HEK293T (cell line): ENCODE measurements around the gene CELSR1.

ENCODE experiments used
- CTCF ChIA-PET: fragments of 350-600 bp; formaldehyde crosslinking; extraction: SDS; loops from one replicate; lab custom pipeline; 2021; ENCODE audit warnings: antibody characterized with exemption, inconsistent platforms; lab: Yijun Ruan, JAX
- POLR2A ChIA-PET: fragments of 350-600 bp; formaldehyde crosslinking; extraction: SDS; loops from one replicate; lab custom pipeline; 2020; ENCODE audit warnings: antibody characterized with exemption, inconsistent platforms; lab: Yijun Ruan, JAX
- DNase-seq: peaks from one replicate; pipeline ENCODE4 v3.0.0; 2012; ENCODE audit warnings: mixed read lengths; ENCODE audit errors: extremely low spot score
- ARNT ChIP-seq: fragments of 450-650 bp; IDR thresholded peaks from 2 replicates; pipeline ENCODE4 v1.6.1; 2017; ENCODE audit warnings: mild to moderate bottlenecking
- BHLHE40 ChIP-seq: fragments of 450-650 bp; IDR thresholded peaks from 2 replicates; pipeline ENCODE4 v1.6.1; 2016; ENCODE audit warnings: mild to moderate bottlenecking, moderate library complexity, borderline replicate concordance
- CTBP1 ChIP-seq: fragments of 450-650 bp; IDR thresholded peaks from 2 replicates; pipeline ENCODE4 v1.6.1; 2016; ENCODE audit warnings: borderline replicate concordance
- ELF4 ChIP-seq: fragments of 450-650 bp; IDR thresholded peaks from 2 replicates; pipeline ENCODE4 v1.6.1; 2017; ENCODE audit warnings: antibody characterized with exemption
- FOXA1 ChIP-seq: fragments of 450-650 bp; IDR thresholded peaks from 2 replicates; pipeline ENCODE4 v1.6.1; 2016; ENCODE audit warnings: mild to moderate bottlenecking
- FOXK2 ChIP-seq: fragments of 450-650 bp; IDR thresholded peaks from 2 replicates; pipeline ENCODE4 v1.6.1; 2016; ENCODE audit warnings: mild to moderate bottlenecking
- FOXM1 ChIP-seq: fragments of 450-650 bp; IDR thresholded peaks from 2 replicates; pipeline ENCODE4 v1.6.1; 2017; ENCODE audit warnings: mild to moderate bottlenecking, borderline replicate concordance
- HDGF ChIP-seq: fragments of 450-650 bp; IDR thresholded peaks from 2 replicates; pipeline ENCODE4 v1.6.1; 2017; ENCODE audit warnings: antibody characterized with exemption, borderline replicate concordance
- L3MBTL2 ChIP-seq: fragments of 450-650 bp; conservative IDR thresholded peaks from 2 replicates; pipeline ENCODE4 v1.6.1; 2016; ENCODE audit warnings: mild to moderate bottlenecking
- LEF1 ChIP-seq: fragments of 450-650 bp; IDR thresholded peaks from 2 replicates; pipeline ENCODE4 v1.6.1; 2017; ENCODE audit warnings: mild to moderate bottlenecking, borderline replicate concordance
- NFRKB ChIP-seq: fragments of 450-650 bp; IDR thresholded peaks from 2 replicates; pipeline ENCODE4 v1.6.1; 2016; ENCODE audit warnings: mild to moderate bottlenecking, moderate library complexity
- SP1 ChIP-seq: fragments of 450-650 bp; IDR thresholded peaks from 2 replicates; pipeline ENCODE4 v1.6.1; 2017
- SUZ12 ChIP-seq: fragments of 450-650 bp; IDR thresholded peaks from 2 replicates; pipeline ENCODE4 v1.6.1; 2016; ENCODE audit warnings: mild to moderate bottlenecking
- TARDBP ChIP-seq: fragments of 450-650 bp; IDR thresholded peaks from 2 replicates; pipeline ENCODE4 v1.6.1; 2016
- ZNF384 ChIP-seq: fragments of 450-650 bp; IDR thresholded peaks from 2 replicates; pipeline ENCODE4 v1.6.1; 2016
- TF ChIP-seq, protein P1 (sequence below): fragments of 450-650 bp; IDR thresholded peaks from 2 replicates; pipeline ENCODE4 v1.6.1; 2016

The CELSR1 gene

DNA sequence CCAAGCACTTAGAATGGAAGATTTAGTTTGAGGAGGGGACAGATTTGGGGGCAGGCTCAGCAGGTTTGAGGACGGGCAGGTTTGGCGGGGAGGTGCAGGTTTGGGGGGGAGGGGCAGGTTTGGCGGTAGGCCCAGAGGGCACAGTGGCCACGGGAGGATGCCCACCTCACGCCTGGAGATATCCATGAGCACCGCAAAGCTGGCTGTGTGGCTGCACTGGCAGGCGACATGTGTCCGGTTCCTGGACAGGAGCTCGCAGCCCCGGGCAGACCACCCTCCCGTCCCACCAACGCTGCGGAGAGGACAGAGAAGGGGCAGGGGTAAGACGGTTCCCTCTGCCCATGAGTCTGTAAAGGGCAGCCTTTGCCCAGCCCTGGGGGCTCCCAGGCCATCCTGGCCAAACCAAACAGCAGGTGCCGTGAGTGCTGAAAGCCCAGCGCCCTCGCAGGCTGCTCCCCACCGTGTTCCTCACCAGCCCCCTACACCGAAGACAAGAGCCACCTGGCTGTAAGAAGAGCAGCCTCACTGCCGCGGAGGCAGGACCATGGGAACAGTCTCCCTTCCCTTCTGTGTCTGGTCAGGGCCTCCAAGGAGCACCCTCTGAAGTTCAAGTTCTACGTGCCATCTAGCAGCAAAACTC lies 158.9 kb downstream of the CELSR1 start:
- ChIA-PET CTCF (interaction anchor here (0.7 kb wide), 1 partner anchor 12 kb away, joined by 3 read pairs; no protein-coding TSS in a partner anchor), POLR2A (no interaction called here)

DNA sequence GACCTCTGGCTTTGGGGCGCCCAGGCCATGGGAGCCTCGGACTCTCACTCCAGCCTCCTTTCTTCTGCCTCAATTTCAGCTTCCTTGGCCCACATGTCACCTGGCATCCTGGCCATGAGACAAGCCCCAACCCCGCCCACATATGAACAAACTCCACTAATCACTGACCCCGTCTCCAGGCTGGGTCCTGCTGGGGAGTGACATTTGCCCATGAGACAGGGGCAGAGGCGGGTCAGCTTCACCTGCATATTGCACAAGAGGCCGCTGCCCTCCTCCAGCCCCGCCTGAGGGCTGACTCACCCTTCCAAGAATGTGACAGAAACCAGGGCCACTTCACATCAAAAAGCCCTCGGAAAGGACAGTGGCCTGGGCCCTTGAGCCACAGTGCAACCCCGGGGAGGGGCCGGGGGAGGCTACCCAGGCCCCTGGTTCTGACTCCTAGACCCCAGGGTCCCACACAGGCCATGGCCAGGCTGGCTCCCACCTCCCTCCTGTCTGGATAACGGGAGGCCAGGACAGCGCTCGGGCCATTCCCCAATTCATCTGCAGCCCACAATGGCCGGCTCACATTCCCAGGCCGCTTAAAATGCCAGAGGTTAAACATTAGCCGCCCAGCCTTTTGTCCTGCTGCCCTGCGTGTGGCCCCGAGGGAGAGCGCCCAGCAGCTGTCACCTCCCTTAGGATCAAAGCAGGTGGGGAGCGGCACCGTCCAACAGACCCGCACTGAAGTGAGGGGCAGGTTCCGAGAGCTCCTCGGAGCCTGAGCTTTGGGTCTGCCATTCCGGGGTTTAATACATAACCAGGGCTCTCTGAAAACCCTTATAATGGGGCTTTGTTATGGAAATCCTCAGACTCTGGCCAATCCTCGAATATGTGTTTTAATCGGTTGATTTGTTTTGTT lies 159.6 kb downstream of the CELSR1 start:
- TF ChIP-seq HDGF (no peak), BHLHE40 (no peak), ARNT (no peak), NFRKB (no peak), LEF1 (no peak), CTBP1 (no peak), SUZ12 (no peak), FOXK2 (no peak), SP1 (no peak)
- TF ChIP-seq, protein P1, sequence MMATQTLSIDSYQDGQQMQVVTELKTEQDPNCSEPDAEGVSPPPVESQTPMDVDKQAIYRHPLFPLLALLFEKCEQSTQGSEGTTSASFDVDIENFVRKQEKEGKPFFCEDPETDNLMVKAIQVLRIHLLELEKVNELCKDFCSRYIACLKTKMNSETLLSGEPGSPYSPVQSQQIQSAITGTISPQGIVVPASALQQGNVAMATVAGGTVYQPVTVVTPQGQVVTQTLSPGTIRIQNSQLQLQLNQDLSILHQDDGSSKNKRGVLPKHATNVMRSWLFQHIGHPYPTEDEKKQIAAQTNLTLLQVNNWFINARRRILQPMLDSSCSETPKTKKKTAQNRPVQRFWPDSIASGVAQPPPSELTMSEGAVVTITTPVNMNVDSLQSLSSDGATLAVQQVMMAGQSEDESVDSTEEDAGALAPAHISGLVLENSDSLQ = no peak
- POLR2A ChIA-PET = no interaction called here
- DNase-seq = no peak
- CTCF ChIA-PET = no interaction called here

More for the DNA sequence above, 158.9 kb downstream of the CELSR1 start:
- DNase-seq = no peak
- TF ChIP-seq L3MBTL2 (no peak), NFRKB (no peak), ELF4 (no peak), CTBP1 (no peak), SP1 (no peak), SUZ12 (no peak), ZNF384 (no peak), TARDBP (no peak), BHLHE40 (no peak), FOXK2 (no peak)
- TF ChIP-seq, protein P1 = no peak

DNA sequence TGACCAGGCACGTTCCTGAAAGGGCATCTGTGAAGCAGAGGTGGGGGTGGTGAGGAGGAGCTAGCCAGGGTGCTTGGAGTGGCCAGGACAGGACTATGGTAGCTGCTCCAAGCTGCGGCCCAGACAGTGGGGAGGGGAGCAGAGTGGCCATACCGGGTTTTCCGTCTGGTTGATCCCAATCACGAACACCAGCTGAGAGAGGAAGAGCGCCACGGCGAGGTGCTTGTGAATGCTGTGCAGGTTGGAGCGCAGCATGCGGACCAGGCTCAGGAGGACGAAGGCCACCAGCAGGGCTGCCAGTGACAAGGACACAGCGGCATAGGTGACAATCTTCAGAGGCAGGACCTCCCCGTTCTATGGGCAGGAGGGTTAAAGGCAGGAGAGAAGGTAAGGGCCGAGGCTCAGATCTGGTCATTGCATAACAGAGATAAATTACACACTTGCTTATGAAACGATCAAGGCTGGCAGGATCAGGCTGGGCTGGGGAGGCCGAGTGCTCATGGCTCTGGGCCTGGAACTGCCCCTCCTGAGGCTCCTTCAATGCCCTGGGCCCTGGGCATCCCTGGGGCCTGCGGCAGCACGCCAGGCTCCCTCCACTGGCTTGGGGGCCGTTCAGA lies 160.4 kb downstream of the CELSR1 start:
- no peak for DNase-seq
- TF ChIP-seq HDGF = no peak
- no peak for TF ChIP-seq ZNF384
- TF ChIP-seq CTBP1 = no peak
- no peak for TF ChIP-seq LEF1
- TF ChIP-seq BHLHE40 = no peak
- TF ChIP-seq FOXA1 = no peak
- no peak for TF ChIP-seq TARDBP
- no peak for TF ChIP-seq SP1
- TF ChIP-seq NFRKB = no peak
- no peak for TF ChIP-seq SUZ12
- no peak for TF ChIP-seq FOXK2
- no peak for TF ChIP-seq ELF4
- TF ChIP-seq, protein P1 = no peak
- TF ChIP-seq FOXM1 = no peak
- no peak for TF ChIP-seq L3MBTL2
- ChIA-PET CTCF (interaction anchor here (0.6 kb wide), 1 partner anchor 24 kb away, joined by 7 read pairs; no protein-coding TSS in a partner anchor), POLR2A (no interaction called here)

DNA sequence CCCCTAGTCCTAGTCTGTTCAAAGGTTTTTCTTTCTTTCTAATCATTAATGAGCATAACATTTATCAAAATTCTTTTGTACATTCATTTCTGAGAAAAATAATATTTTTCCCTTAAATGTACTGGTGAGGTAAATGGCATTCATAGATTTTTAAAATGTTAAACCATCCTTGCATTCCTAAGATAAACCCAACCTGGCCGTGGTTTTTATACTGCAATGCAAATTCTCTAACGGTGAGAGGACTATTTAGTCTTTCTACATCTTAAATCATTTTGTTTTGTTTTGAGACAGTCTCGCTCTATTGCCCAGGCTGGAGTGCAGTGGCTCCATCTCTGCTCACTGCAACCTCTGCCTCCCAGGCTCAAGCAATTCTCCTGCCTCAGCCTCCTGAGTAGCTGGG lies 161.3 kb downstream of the CELSR1 start:
- ChIA-PET POLR2A (no interaction called here), CTCF (no interaction called here)
- DNase-seq = no peak
- TF ChIP-seq BHLHE40 (no peak), ZNF384 (no peak), ARNT (no peak), NFRKB (no peak), L3MBTL2 (no peak), HDGF (no peak), SUZ12 (no peak), FOXM1 (no peak), TARDBP (no peak), FOXK2 (no peak)
- TF ChIP-seq, protein P1 = no peak

DNA sequence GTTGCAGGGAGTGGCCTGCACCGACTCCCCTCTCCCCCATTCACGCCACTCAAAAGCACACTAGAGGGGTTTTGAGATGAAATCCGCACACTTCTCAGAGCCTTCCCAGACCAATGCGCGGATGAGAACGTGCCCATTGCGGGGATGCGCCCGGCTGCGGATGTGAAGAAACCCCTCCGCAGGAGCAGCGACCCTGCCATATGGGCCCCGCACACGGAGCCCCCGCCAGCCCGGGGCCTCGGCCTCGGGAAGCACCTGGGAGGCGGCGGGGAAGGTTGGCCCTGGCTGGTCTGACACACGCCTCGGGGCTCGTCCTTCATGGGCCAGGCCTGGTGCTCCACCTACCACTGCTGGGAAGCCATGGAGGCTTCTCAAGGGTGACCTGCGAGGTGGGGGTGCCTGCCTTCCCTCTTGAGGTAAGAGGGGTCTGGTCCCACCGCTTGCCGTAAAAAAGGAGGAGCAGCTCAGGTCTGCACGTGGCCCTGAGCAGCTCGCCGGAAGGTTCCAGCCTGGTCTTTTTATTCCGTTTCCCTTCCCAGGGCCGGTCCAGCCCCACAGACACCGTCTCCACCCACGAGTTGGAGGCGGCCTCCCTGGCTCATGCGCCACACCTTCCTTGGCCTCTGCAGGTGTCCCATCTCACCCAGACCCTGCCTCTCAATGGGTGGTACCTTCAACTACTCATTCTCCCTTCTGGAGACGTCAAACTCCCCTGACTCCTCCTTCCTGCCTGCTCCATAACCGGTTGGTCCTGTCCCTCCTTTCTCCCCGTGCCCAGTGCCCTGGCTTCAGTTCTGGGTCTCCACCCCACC lies 162.6 kb downstream of the CELSR1 start:
- no peak for TF ChIP-seq LEF1
- TF ChIP-seq NFRKB = no peak
- no peak for TF ChIP-seq BHLHE40
- TF ChIP-seq, protein P1 = no peak
- TF ChIP-seq FOXM1 = no peak
- DNase-seq = no peak
- ChIA-PET POLR2A (no interaction called here), CTCF (no interaction called here)
